PC-3 (cell line): ENCODE results near the gene INF2.

Experiments
- EZH2phosphoT487 ChIP-seq: fragments of 300-600 bp; sonication (generic); IDR thresholded peaks from 2 replicates; pipeline ENCODE4 v1.6.1; 2018; ENCODE audit warnings: mild to moderate bottlenecking, antibody characterized with exemption, low read length, borderline replicate concordance
- TF ChIP-seq, protein P1 (sequence below): fragments of 300-600 bp; sonication (generic); conservative IDR thresholded peaks from 2 replicates; pipeline ENCODE4 v1.5.1; 2017; ENCODE audit warnings: antibody characterized with exemption, low read depth, mild to moderate bottlenecking, low read length

DNA sequence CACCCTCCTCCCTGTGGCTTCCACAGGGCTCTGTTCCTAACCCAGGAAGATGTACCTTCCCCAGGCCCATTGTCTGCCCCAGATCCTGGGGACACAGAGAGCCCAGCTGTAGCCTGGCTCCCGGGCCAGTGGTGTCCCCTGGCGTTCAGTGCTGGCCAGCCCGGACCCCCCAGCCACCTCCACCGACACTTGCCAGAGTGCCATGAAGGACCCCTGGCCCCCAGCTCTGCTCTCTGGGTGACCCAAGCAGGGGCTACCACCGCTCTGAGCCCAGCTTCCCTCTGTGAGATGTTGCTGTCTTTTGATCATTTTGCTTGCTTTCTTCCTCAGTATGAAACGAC is 6.2 kb downstream of the INF2 start:
- TF ChIP-seq, protein P1, sequence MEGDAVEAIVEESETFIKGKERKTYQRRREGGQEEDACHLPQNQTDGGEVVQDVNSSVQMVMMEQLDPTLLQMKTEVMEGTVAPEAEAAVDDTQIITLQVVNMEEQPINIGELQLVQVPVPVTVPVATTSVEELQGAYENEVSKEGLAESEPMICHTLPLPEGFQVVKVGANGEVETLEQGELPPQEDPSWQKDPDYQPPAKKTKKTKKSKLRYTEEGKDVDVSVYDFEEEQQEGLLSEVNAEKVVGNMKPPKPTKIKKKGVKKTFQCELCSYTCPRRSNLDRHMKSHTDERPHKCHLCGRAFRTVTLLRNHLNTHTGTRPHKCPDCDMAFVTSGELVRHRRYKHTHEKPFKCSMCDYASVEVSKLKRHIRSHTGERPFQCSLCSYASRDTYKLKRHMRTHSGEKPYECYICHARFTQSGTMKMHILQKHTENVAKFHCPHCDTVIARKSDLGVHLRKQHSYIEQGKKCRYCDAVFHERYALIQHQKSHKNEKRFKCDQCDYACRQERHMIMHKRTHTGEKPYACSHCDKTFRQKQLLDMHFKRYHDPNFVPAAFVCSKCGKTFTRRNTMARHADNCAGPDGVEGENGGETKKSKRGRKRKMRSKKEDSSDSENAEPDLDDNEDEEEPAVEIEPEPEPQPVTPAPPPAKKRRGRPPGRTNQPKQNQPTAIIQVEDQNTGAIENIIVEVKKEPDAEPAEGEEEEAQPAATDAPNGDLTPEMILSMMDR = no peak
- TF ChIP-seq EZH2phosphoT487 = no peak
